ENCODE data around the gene CHPF2. TPM values are rescaled to one million over a fixed set of nuclear protein-coding genes. Genes with fewer than 3 reads are reported as not detected.

Gene CHPF2
- total RNA-seq, 4 donors from 2014 or later, result 31.4 to 50.2 (median 43.2) TPM

DNA sequence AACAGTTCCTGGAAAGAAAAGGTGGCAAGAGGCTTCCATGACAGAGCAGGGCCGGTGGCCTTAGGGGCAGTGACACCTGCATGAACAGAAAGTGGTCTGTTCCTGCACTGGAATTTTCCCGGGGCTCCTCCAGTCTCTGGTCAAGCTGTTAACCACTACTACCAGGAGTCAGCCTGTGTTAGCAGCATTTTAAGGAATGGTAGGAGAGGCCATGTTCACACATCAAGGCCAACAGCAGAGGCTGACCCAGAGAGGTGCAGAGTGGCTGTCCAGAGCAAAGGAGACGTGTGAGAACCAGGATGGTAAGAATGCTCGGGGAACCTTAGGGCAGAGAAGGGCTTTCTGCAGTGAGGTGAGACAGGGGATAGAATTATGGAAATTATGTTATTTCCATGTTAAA, 30.5 kb upstream of the CHPF2 start:
- Histone ChIP-seq H3K4me3 (no peak overlapping the region), H3K27ac (no peak overlapping the region), H3K9me3 (no peaks in the 10 kb centered on the region), H3K36me3 (no peaks in the 10 kb centered on the region), H3K27me3 (no peaks in the 10 kb centered on the region), H3K4me1 (no peaks in the 10 kb centered on the region)
- no peak for DNase-seq
- TF ChIP-seq POLR2A (IDR thresholded peaks at IDR 0.05) (no peak), CTCF (IDR thresholded peaks at IDR 0.05) (no peak)

DNA sequence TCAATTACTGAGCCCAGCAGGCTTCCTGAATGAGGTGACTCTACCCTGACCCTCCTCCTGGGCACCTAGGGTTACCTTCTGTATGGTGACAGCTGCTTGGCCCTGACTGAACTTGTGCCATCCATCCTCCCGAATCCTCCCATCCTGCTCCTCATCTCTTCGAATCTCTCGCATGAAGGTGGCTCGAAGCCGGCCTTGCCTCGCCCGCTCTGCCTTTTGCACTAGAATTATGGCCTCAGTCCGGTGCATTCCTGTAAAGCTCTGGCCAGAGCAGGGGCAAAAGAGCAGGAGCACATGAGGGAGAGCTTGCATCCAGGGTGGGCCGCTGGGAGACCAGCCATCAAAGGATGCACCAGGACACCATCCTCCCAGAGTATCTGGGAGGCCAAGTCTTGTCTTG, 29.4 kb upstream of the CHPF2 start:
- H3K27me3 ChIP-seq, result no peaks in the 10 kb centered on the region
- no peak for DNase-seq
- no peak overlapping the region for H3K27ac ChIP-seq
- no peaks in the 10 kb centered on the region for H3K4me1 ChIP-seq
- H3K4me3 ChIP-seq, result no peak overlapping the region
- H3K36me3 ChIP-seq, result no peaks in the 10 kb centered on the region
- no peak for TF ChIP-seq CTCF (IDR thresholded peaks at IDR 0.05)
- no peaks in the 10 kb centered on the region for H3K9me3 ChIP-seq

- no peaks in the 10 kb centered on the region for H3K36me3 ChIP-seq
- H3K4me3 ChIP-seq, result no peak overlapping the region
- no peak for TF ChIP-seq POLR2A (IDR thresholded peaks at IDR 0.05)
- peak in 1 of 6 experiments; percentile 19 for TF ChIP-seq CTCF (IDR thresholded peaks at IDR 0.05)
- no peak for DNase-seq
- no peak overlapping the region for H3K27ac ChIP-seq
- H3K4me1 ChIP-seq, result no peaks in the 10 kb centered on the region
- H3K27me3 ChIP-seq, result no peaks in the 10 kb centered on the region
- H3K9me3 ChIP-seq, result no peaks in the 10 kb centered on the region
Observed at GRCh38 chr7:151204383-151205032, 27.8 kb upstream of the CHPF2 start.

DNA sequence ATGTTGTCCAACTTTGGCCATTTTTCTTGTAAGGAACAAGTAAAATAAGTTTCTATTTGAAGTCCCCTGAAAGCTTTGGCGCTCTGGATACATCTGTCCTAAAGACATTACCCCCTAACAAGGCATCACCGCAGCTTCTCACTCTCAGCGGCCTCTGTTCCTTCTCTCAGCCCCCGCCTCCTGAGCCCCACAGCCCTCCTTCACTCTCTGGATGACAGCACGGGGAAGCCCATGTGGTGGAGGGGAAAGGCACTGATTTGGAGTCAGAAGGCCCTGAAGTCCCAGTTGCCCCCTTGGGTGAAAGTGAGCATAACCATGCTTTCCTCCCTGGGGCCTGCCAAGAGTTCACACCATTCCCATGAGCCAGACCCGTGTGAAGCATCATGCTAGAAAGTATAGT, 26.6 kb upstream of the CHPF2 start:
- Histone ChIP-seq H3K4me1 (no peaks in the 10 kb centered on the region), H3K36me3 (no peaks in the 10 kb centered on the region), H3K27me3 (no peaks in the 10 kb centered on the region), H3K4me3 (no peak overlapping the region), H3K9me3 (no peaks in the 10 kb centered on the region), H3K27ac (no peak overlapping the region)
- no peak for TF ChIP-seq POLR2A (IDR thresholded peaks at IDR 0.05)
- no peak for TF ChIP-seq CTCF (IDR thresholded peaks at IDR 0.05)
- no peak for DNase-seq

- Histone ChIP-seq H3K36me3 (no peaks in the 10 kb centered on the region), H3K4me1 (no peaks in the 10 kb centered on the region), H3K27me3 (no peaks in the 10 kb centered on the region), H3K4me3 (no peak overlapping the region), H3K27ac (peak overlapping the region in 1 of 4 donors; percentile 16), H3K9me3 (no peaks in the 10 kb centered on the region)
- TF ChIP-seq CTCF (IDR thresholded peaks at IDR 0.05) (no peak), POLR2A (IDR thresholded peaks at IDR 0.05) (no peak)
- no peak for DNase-seq
Observed at GRCh38 chr7:151206914-151207313, 25.4 kb upstream of the CHPF2 start.

DNA sequence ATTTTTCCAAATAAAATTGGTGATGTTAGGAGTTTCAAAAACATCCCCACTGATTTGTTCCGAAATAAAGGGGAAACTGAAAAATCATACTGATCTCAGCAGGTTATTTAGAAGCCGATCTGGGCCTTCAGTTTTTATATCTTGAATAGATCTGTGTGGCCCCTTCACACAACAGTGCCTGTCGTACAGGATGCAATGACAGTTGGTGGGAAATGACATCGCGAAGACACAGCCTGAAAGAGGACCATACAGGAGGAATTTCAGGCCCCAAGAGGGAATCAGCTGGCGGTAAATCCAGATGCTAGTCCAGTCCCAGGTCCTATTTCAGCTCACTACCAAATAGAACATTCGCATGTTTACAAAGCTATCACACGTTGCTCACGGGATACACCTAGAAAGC, 25.0 kb upstream of the CHPF2 start:
- Histone ChIP-seq H3K36me3 (no peaks in the 10 kb centered on the region), H3K27ac (peak overlapping the region in 1 of 4 donors; percentile 65), H3K9me3 (no peaks in the 10 kb centered on the region), H3K4me1 (no peaks in the 10 kb centered on the region), H3K27me3 (no peaks in the 10 kb centered on the region), H3K4me3 (no peak overlapping the region)
- no peak for TF ChIP-seq POLR2A (IDR thresholded peaks at IDR 0.05)
- TF ChIP-seq CTCF (IDR thresholded peaks at IDR 0.05), result no peak
- DNase-seq, result no peak
